Panc1 (cell line): ENCODE results near the gene OR1A2.

Experiments used
- CTCF ChIP-seq: fragments of 450-650 bp; IDR thresholded peaks from 2 replicates; pipeline ENCODE4 v1.5.1; 2017; ENCODE audit warnings: mild to moderate bottlenecking
- TCF7L2 ChIP-seq: IDR thresholded peaks from 2 replicates; pipeline ENCODE4 v1.6.1; 2011; ENCODE audit warnings: mild to moderate bottlenecking, low read depth, low read length, inconsistent platforms

- no peak for TF ChIP-seq CTCF
- no peak for TF ChIP-seq TCF7L2
Measured at GRCh38 chr17:3189961-3190360, 7.4 kb upstream of the OR1A2 start.
